CD4-positive, alpha-beta T cell treated with Interleukin-1 beta for 1 hour (primary cell): ENCODE measurements around the gene CDC42EP5.
"Not testable (repeated sequence)": the region's sequence is repeated elsewhere in the genome, so short reads cannot be mapped to it uniquely, and the experiment has no call there.

Experiments
- DNase-seq, 2 donors: peaks; one replicate each; pipeline ENCODE4 v3.0.0-alpha.2; 2020 to 2022

Gene CDC42EP5, protein sequence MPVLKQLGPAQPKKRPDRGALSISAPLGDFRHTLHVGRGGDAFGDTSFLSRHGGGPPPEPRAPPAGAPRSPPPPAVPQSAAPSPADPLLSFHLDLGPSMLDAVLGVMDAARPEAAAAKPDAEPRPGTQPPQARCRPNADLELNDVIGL

GRCh38 chr19:54473071-54473891 lies at the start of gene CDC42EP5:
Gene CDC42EP5, minus strand, starts transcription at chr19:54473296. Its CDS starts 7,749 bp downstream, at chr19:54465547.
- DNase-seq, result no peak

DNA sequence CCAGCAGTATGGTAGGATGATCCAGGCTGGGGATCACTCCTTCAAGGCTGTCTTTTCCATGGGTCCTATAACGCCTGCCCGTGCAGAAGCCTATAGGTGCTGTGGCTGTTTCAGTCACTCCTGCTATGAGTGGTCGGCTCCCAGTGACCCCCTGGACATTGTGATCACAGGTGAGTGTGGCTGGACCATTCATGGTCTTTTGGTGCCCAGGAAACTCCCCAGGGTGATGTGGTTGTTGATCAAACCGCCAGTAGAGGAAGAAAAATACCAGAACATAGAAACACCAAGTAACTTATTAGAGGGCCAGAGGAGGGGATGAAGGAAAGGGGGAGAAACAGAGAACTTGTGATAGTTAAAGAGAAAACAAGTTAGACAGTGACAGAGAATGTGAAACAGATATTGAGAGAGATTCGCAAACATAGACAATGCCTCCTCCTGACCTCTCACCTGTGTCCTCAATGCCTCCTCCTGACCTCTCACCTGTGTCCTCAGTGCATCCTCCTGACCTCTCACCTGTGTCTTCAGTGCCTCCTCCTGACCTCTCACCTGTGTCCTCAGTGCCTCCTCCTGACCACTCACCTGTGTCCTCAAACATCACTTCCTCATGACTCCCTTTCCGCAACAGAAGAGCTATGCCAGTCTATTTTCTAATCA lies 48.9 kb upstream of the CDC42EP5 start:
- DNase-seq, result no peak

DNA sequence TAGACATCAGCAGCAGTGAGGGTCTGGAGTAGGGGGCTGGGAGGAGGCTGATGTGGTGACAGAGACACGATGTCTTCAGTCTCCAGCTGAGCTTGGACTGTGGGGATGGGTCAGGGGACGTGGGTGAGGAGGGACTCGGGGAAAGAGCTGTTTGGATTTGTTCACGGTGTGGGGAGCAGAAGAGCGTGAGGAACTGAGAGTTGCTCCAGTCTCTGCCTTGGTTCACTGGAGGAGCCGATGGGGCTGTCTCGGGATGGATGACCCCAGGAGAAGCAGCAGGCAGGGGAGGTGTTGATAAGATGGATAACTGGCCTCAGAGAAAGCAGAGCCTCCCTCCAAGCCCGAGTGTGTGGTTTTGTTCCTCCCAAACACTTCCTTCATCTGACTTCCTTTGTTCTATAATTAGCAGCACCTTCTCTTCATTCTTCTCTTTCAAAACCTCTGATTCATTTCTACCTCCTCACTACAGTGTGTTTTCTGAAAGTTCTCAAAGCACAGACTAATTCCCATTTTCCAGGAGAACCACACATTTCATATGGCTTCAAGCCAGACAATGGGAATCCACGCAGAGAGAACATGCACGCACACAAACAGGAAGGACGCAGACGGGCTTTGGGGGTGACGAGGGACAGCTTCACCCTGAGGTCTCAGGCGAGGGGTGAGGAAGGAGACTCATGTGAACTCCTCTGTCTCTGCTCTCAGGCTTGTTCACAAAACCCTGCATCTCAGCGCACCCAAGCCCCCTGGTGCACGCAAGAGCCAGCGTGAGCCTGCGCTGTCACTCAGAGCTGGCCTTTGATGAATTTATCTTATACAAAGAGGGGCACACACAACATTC lies 48.1 kb upstream of the CDC42EP5 start:
- DNase-seq, result no peak

DNA sequence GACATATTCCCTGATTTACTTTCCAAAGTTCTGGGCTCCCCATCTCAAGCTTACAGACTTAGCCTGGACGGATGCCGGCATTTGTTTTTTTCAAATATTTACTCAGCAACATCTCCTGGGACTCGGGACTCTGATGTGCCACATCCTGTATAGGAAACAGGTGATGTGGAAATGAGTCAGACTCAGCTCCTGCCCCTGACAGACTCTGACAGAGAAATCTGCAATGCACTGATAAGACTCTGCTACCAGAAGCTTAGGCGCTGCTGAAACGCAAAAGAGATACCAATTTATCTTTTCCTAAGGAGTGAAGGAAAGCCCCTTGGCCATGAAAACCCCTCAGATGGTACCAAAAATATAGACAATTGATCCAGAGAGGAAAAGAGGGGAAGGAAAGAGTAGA lies 45.7 kb upstream of the CDC42EP5 start:
- no peak for DNase-seq

DNA sequence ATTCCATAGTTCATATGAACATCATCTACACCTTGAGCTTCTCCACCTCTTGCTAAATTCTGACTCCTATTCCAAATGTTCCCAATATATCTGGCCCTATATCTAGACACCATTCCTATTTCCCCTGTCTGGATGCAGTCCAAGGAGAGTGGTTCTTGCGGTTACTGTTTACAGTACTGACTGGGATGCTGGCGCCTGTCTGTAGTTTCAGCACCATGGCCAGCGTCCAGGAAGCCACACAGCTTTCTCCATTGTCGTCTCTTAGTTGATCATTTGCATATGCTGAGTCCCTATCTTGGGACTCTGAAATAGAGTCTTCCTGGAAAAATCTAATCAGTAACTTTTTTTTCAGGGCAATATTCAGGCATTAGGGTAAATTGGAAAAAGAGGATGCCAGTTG lies 44.4 kb upstream of the CDC42EP5 start:
- peak; percentile 42 to 49 for DNase-seq

DNA sequence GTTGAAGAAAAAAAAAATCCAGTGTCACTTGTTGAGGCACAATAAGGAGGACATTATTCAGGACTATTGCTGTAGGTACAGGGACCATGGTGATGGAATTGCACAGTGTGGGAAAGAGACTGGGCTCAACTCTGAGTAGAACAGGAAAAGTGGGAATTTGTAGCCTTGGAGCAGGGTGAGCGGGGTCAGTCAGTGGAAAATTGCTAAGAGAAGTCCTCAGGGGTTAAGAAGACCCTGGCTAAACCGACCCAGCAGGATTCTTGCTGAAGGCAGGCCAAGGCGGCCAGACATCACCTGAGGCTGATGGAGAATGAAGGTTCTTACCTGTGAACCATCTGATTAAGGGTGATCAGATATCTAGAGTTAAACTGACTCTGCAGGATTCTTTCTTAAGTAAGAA lies 42.1 kb upstream of the CDC42EP5 start:
- no peak for DNase-seq

- not testable (repeated sequence) for DNase-seq
These were observed 36.3 kb upstream of the CDC42EP5 start for GRCh38 chr19:54509200-54509940.

DNA sequence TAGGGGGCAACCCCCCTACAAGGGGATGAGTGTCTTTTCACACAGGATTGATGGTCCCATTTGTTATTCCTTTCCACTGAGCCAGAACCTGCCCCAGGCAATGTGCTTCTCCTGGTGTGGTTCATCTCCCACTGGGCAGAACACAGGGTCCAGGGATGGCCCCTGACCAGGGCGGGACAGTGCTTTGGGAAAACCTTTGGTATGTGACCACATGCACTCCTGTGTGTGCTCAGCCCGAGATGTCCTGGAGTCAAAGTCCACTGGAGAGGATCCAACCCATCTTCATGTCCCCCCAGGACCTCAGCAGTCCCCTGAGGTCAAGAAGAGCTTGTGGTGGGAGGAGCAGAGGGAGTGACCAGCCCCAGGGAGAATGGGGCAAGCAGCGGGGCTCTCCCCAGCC lies 35.4 kb upstream of the CDC42EP5 start:
- not testable (repeated sequence) for DNase-seq

DNA sequence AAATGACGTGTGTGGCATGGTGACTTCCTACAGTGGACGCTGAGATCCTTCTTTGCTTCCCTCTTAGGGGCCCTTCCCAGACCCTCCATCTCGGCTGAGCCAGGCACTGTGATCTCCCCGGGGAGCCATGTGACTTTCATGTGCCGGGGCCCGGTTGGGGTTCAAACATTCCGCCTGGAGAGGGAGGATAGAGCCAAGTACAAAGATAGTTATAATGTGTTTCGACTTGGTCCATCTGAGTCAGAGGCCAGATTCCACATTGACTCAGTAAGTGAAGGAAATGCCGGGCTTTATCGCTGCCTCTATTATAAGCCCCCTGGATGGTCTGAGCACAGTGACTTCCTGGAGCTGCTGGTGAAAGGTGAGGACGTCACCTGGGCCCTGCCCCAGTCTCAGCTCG lies 34.7 kb upstream of the CDC42EP5 start:
- DNase-seq, result no peak

- DNase-seq, result not testable (repeated sequence)
These were observed 34.1 kb upstream of the CDC42EP5 start for GRCh38 chr19:54507038-54507717.

DNA sequence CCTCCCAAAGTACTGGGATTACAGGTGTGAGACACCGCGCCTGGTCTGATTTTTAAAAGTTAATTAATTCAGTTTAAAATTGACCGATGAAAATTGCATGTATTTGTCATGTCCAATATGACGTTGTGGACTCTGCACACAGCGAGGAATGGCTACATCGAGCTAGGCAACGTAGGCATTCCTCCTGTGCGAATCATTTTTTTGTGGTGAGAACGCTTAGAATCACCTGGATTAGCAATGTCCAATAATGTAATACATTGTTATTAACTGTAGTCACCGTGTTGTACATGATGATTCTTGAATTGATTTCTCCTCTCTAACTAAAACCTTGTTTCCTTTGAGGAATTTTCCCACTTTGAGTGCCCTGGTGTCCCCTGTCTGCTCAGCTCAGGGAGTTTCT lies 33.0 kb upstream of the CDC42EP5 start:
- no peak for DNase-seq

DNA sequence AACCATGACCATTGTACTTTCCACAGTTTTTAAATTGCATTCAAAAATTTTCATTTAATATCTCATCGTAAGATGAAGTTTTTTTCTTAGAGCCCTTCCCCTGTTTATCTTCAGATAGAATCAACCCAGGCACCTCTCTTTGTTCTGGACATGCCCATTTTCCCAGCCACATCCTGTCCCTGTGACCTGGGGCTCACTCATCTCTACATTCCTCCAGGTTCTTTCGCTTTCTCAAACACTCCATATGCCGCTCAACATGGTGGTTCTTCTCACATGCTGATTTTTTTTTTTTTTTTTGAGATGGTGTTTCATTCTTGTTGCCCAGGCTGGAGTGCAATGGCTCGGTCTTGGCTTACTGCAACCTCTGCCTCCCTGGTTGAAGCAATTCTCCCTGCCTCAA lies 32.4 kb upstream of the CDC42EP5 start:
- DNase-seq, result not testable (repeated sequence)

GRCh38 chr19:54502518-54503048 lies 29.5 kb upstream of the CDC42EP5 start, which contains the start of gene LAIR2:
Gene LAIR2, plus strand, starts transcription at chr19:54502831. Its CDS starts 88 bp downstream, at chr19:54502919.
- peak; percentile 4 to 20 for DNase-seq

GRCh38 chr19:54498451-54498772 lies 25.3 kb upstream of the CDC42EP5 start:
- not testable (repeated sequence) for DNase-seq

DNA sequence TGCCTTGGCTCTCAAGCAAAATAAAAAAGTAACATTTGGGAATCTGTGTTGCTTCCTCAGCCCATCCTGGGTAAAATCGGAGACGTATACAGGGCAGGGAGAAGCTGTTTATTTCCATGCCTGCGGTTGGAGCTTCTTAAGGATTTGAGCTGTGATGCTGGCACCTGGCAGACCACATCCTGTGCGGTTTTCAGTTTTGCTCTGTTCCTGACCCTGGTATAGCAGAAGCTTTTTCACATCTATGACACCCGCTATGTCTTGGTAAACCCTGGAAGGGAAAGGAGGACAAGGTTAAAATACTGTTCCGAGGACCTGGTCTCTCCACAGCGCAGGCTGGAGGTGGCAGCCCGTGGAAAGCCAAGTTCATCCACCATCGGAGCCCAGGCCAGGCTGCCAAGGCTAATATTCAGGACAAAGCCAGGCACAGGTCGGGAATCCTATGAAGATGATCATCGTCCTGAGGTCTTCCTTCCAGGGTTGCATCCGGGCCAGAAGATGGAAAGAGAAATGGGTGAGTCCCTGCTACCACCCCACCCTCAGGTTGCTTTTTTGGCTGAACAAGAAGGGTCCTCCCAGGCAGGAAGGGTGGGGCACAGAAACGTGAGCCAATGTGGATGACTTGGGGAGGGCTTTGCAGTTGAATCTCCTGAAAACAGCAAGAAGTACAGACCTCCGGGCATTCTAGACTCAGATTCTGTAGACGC lies 24.8 kb upstream of the CDC42EP5 start:
- DNase-seq, result not testable (repeated sequence)

- not testable (repeated sequence) for DNase-seq
These were observed 22.2 kb upstream of the CDC42EP5 start for GRCh38 chr19:54495284-54495683.

DNA sequence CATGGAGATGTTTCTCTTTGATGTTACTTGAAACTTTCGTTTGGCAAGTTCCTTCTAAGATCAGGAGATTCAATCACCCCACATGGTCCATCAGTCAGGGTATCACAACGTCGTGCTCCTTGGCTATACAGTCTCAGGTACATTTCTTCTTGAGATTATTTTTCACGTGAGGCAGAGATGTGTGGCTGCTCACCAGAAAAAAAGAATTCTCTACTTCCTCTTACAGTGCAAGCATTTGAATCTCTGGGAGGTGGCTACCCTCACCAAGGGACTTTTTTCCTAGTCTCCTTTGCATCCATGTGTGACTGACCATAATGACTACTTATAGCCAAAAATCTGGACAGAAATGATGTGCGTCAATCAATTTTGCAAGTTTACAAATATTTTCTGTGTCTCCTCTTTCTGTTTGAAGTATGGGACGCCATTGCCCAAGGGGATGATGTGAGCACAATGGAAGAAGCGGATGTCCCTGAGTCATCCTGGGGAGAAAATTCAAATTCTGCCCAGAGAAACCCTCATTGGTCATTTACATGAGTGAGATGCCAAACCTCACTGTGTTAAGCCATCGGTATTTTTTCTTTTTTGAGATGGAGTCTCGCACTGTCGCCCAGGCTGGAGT lies 21.0 kb upstream of the CDC42EP5 start:
- DNase-seq, result no peak

- not testable (repeated sequence) for DNase-seq
These were observed 20.0 kb upstream of the CDC42EP5 start for GRCh38 chr19:54493056-54493455.

DNA sequence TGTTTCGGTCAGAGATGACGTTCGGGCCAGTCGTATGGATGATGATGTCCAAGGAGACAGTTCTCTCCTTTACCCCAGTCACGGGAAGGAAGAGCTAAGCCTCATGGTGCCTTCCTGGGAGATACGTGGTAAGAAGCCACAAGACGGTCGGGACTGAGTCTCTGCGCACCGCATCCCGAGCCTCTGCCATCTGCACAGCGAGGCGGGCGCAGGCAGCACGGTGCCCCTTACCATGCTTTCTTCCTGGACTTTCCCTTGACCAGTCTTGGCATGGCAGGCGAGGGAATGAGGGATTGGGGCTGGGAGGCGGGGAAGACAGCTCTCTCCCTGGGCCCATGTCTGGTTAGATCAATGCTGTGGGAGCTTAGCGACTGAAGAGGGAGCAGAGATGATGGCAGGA lies 19.5 kb upstream of the CDC42EP5 start:
- DNase-seq, result no peak

DNA sequence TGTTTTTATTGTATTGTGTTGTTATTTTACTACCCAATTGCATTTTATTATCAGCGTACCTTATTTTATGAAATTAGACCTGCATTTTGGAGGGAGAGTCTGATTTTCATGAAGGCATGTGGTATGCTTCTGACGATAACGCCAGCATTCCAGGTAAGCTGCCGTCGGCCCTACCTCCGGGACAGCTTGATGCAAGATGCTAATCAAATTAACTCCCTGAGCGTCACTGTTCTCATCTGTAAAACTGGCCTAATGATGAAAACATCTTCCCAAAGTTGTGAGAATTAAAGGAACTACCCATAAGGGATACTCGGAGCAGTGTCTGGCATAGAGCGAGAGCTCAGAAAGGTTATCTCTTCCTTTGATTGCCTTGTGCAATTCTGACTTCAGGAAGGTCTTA lies 16.7 kb upstream of the CDC42EP5 start:
- DNase-seq, result no peak
